Parathyroid adenoma (tissue), 2 donors: ENCODE measurements around the gene MFSD11.
A peak's percentile ranks its signal among the peaks of the same experiment; 100 is the strongest.

ENCODE experiments used
- H2AFZ ChIP-seq: fragments of 300-600 bp; sonication (generic); one replicate; pipeline ENCODE4 v1.7.0; 2017; ENCODE audit warnings: antibody characterized with exemption, mild to moderate bottlenecking
- H3K27ac ChIP-seq: fragments of 300-600 bp; sonication (generic); one replicate; pipeline ENCODE4 v1.7.0; 2017
- H3K27me3 ChIP-seq: fragments of 300-600 bp; sonication (generic); one replicate; pipeline ENCODE4 v1.7.0; 2017; ENCODE audit warnings: low read length; ENCODE audit not compliant: control insufficient read depth, insufficient read depth
- H3K36me3 ChIP-seq: fragments of 300-600 bp; sonication (generic); one replicate; pipeline ENCODE4 v1.7.0; 2017; ENCODE audit warnings: low read length; ENCODE audit not compliant: control insufficient read depth, insufficient read depth
- H3K4me1 ChIP-seq: fragments of 300-600 bp; sonication (generic); one replicate; pipeline ENCODE4 v1.7.0; 2017; ENCODE audit warnings: control low read depth
- H3K4me2 ChIP-seq: fragments of 300-600 bp; sonication (generic); one replicate; pipeline ENCODE4 v1.7.0; 2017; ENCODE audit warnings: low read length
- H3K4me3 ChIP-seq: fragments of 300-600 bp; sonication (generic); one replicate; pipeline ENCODE4 v1.7.0; 2017; ENCODE audit warnings: low read depth, low read length
- H3K79me2 ChIP-seq: fragments of 300-600 bp; sonication (generic); one replicate; pipeline ENCODE4 v1.7.0; 2017; ENCODE audit warnings: control low read depth
- H3K9ac ChIP-seq: fragments of 300-600 bp; sonication (generic); one replicate; pipeline ENCODE4 v1.7.0; 2017; ENCODE audit warnings: mild to moderate bottlenecking
- H3K9me3 ChIP-seq: fragments of 300-600 bp; sonication (generic); one replicate; pipeline ENCODE4 v1.7.0; 2017; ENCODE audit warnings: low read length; ENCODE audit not compliant: control insufficient read depth
- TF ChIP-seq, protein P1 (sequence below): fragments of 300-600 bp; sonication (generic); IDR thresholded peaks from one replicate; pipeline ENCODE4 v1.7.0; 2017; ENCODE audit warnings: antibody characterized with exemption, mild to moderate bottlenecking
- donor health status: primary hyperparathyroidism.

Gene MFSD11

GRCh38 chr17:76714336-76714735, 23.6 kb upstream of the MFSD11 start:
- Histone ChIP-seq H3K36me3 (no peaks in the 10 kb centered on the region), H3K9ac (no peak overlapping the region), H3K4me1 (peaks cover 6% of the 10 kb centered on the region)

GRCh38 chr17:76714822-76715495, 23.0 kb upstream of the MFSD11 start:
- Histone ChIP-seq H2AFZ (no peak overlapping the region), H3K27me3 (no peaks in the 10 kb centered on the region), H3K9me3 (no peaks in the 10 kb centered on the region), H3K36me3 (no peaks in the 10 kb centered on the region), H3K79me2 (peaks cover 6% of the 10 kb centered on the region), H3K4me2 (no peak overlapping the region), H3K27ac (no peak overlapping the region), H3K9ac (no peak overlapping the region), H3K4me1 (peaks cover 6% of the 10 kb centered on the region), H3K4me3 (no peak overlapping the region)
- TF ChIP-seq, protein P1, sequence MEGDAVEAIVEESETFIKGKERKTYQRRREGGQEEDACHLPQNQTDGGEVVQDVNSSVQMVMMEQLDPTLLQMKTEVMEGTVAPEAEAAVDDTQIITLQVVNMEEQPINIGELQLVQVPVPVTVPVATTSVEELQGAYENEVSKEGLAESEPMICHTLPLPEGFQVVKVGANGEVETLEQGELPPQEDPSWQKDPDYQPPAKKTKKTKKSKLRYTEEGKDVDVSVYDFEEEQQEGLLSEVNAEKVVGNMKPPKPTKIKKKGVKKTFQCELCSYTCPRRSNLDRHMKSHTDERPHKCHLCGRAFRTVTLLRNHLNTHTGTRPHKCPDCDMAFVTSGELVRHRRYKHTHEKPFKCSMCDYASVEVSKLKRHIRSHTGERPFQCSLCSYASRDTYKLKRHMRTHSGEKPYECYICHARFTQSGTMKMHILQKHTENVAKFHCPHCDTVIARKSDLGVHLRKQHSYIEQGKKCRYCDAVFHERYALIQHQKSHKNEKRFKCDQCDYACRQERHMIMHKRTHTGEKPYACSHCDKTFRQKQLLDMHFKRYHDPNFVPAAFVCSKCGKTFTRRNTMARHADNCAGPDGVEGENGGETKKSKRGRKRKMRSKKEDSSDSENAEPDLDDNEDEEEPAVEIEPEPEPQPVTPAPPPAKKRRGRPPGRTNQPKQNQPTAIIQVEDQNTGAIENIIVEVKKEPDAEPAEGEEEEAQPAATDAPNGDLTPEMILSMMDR = peak; percentile 96

More at GRCh38 chr17:76714336-76714735, 23.6 kb upstream of the MFSD11 start:
- Histone ChIP-seq H3K27ac (no peak overlapping the region), H3K27me3 (no peaks in the 10 kb centered on the region), H3K79me2 (peaks cover 9% of the 10 kb centered on the region), H2AFZ (no peak overlapping the region), H3K9me3 (no peaks in the 10 kb centered on the region), H3K4me2 (no peak overlapping the region), H3K4me3 (no peak overlapping the region)
- TF ChIP-seq, protein P1 = no peak

GRCh38 chr17:76715496-76715830, 22.5 kb upstream of the MFSD11 start:
- H2AFZ ChIP-seq = no peak overlapping the region
- TF ChIP-seq, protein P1 = no peak
- H3K9ac ChIP-seq = no peak overlapping the region
- H3K27me3 ChIP-seq = no peaks in the 10 kb centered on the region
- peaks cover 6% of the 10 kb centered on the region for H3K4me1 ChIP-seq
- no peak overlapping the region for H3K4me2 ChIP-seq
- H3K36me3 ChIP-seq = no peaks in the 10 kb centered on the region
- peaks cover 3% of the 10 kb centered on the region for H3K79me2 ChIP-seq
- no peak overlapping the region for H3K27ac ChIP-seq
- H3K4me3 ChIP-seq = no peak overlapping the region
- H3K9me3 ChIP-seq = no peaks in the 10 kb centered on the region

DNA sequence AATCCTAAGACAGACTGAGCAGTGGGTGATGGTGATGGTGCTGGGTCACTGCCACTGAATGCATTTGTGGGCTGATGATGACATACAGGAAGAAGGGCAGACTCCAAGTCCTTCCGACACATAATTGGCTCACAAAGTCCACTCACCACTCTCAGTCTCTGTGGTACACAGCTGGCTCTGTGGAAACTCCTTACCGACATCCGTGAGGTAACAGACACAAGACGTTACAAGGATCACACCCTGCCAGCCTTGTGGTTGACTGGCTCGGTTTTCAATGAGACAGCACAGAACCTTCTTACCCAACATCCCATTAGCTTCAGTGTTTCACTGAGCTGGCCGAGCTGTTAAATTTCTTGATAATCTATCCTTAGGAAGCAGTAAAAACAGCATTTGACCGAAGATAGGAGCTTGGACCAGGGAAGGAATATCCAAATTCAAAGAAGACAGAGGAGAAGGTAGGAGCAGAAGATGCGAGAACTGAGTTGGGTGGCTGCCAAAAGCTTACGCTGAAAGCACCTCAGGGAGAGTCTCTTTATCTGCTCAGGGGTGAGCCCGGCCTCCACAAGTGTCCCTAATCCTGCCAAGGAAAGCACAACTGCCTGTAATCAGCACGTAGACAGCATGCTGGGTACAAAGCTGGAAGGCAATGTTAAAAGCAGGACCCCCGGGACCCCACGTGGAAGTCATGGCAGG, 21.6 kb upstream of the MFSD11 start:
- Histone ChIP-seq H3K4me3 (no peak overlapping the region), H3K4me1 (peaks cover 5% of the 10 kb centered on the region), H3K79me2 (peaks cover 5% of the 10 kb centered on the region), H3K4me2 (no peak overlapping the region), H3K27ac (no peak overlapping the region), H3K27me3 (no peaks in the 10 kb centered on the region), H3K9me3 (no peaks in the 10 kb centered on the region), H2AFZ (no peak overlapping the region), H3K36me3 (no peaks in the 10 kb centered on the region), H3K9ac (no peak overlapping the region)
- TF ChIP-seq, protein P1 = no peak

GRCh38 chr17:76716839-76717215, 21.1 kb upstream of the MFSD11 start:
- Histone ChIP-seq H3K36me3 (no peaks in the 10 kb centered on the region), H3K27ac (no peak overlapping the region), H3K79me2 (peaks cover 10% of the 10 kb centered on the region)

More at GRCh38 chr17:76716839-76717215, 21.1 kb upstream of the MFSD11 start:
- TF ChIP-seq, protein P1 = no peak
- no peaks in the 10 kb centered on the region for H3K9me3 ChIP-seq
- H3K9ac ChIP-seq = no peak overlapping the region
- H3K4me3 ChIP-seq = no peak overlapping the region
- H3K27me3 ChIP-seq = no peaks in the 10 kb centered on the region
- H3K4me2 ChIP-seq = no peak overlapping the region
- no peaks in the 10 kb centered on the region for H3K4me1 ChIP-seq
- no peak overlapping the region for H2AFZ ChIP-seq
